A549 treated with GW870086 at 1 μM for 4 hours (cell line): ENCODE data around the gene GALC. TPM values are rescaled to one million over a fixed set of nuclear protein-coding genes. Genes with fewer than 3 reads are reported as not detected.

Experiments
- total RNA-seq: library from RNA; stranded (reverse); fragments of 200-300 nt; extraction: Qiagen RNA extraction; gene quantifications from 5 replicates; pipeline ENCODE4 v1.2.3, GENCODE V29; 2022; ENCODE audit warnings: low read depth

GALC gene
- 10.9 to 14.5 TPM (median 12.1 TPM) in 5 replicates for total RNA-seq

DNA sequence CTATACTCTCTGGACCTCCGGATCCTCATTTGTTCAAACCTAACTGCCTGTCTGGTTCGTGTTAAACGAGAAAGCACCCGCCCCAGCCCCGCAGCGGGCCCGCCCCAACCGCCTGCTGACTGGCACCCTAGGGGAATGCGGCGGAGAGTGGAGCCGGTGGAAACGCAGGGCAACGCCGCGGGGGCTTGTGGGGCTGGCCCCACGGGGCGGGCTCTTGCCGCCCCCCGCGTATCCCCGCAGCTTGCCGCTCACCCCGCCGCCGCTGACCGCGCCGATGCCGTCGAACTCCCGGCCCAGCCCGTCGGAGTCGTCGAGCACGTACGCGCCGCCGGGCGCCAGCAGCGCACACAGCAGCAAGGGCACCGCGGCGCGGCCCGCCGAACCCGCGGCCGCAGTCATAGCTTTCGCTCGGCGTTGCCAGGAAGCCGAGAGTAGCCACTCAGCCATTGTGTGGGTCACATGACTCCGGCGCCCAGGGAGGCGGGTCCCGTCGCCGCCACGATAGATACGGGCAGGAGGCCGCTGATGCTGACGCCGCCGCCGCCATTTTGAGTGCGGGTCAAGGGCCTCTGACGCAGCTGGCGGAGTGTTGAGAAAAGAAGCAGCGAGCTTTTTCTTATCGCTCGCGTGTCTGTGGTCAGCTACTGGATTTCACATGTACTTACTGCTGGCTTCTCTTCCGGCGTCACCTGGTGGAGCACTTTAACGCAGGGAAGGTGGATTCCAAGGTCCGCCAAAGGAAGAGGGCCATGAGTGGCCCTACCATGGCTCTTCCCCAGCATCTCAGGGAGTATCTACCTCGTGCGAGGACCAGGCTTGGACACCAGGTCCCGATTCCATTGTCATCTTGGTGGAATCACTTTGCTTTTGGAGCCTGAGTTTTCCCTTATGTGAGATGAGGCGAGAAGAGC lies at the start of gene GALC:
TSS of gene GALC (minus strand) at position 465 of the 911 bp plus-strand sequence. CDS start at position 447, 18 bp downstream.

GRCh38 chr14:88005050-88005481 lies 12.1 kb upstream of the GALC start, which contains the start of gene GPR65:
TSS of gene GPR65 (plus strand) at chr14:88005135. CDS start at chr14:88010848, 5,713 bp downstream.

Other genes starting within 250 kb of the GALC start
- not detected in 5 replicates for gene GPR65, start 12.0 kb upstream of the GALC start, total RNA-seq